Cardiac muscle cell (in vitro differentiated cells and primary cell): Measurements from ENCODE around the gene SORBS2. TPM values are rescaled to one million over a fixed set of nuclear protein-coding genes. Genes with fewer than 3 reads are reported as not detected.
A peak's percentile ranks its signal among the peaks of the same experiment; 100 is the strongest.

ENCODE experiments used
- DNase-seq, 2 donors: peaks; one replicate each; pipeline versions ENCODE4 v3.0.0 to v3.0.0-alpha.2; 2010 to 2017; ENCODE audit warnings: low read depth in 1 of 2, low spot score in 1 of 2
- H3K27ac ChIP-seq: fragments of 200-600 bp; sonication (generic); 2 replicates; pipeline ENCODE4 v1.5.1; 2016
- H3K27me3 ChIP-seq: fragments of 200-600 bp; sonication (generic); 2 replicates; pipeline ENCODE4 v1.6.0; 2016; ENCODE audit warnings: control low read depth
- H3K36me3 ChIP-seq: fragments of 200-600 bp; sonication (generic); 2 replicates; pipeline ENCODE4 v1.5.1; 2016; ENCODE audit warnings: control low read depth
- H3K4me1 ChIP-seq: fragments of 200-600 bp; sonication (generic); 2 replicates; pipeline ENCODE4 v1.8.1; 2017; ENCODE audit warnings: low read depth, mild to moderate bottlenecking, mixed run types
- H3K4me3 ChIP-seq: fragments of 200-600 bp; sonication (generic); 2 replicates; pipeline ENCODE4 v1.5.1; 2016; ENCODE audit warnings: mild to moderate bottlenecking
- H3K9me3 ChIP-seq: fragments of 200-600 bp; sonication (generic); 2 replicates; pipeline ENCODE4 v1.5.1; 2017; ENCODE audit warnings: low read depth, mild to moderate bottlenecking, control low read depth
- CTCF ChIP-seq: IDR thresholded peaks from 2 replicates; pipeline ENCODE4 v1.5.1; 2012; ENCODE audit warnings: low read depth, mild to moderate bottlenecking, low read length
- polyA plus RNA-seq: library from polyadenylated mRNA; unstranded; fragments of >200 nt; fragmentation: Nextera tagmentation; extraction: Ambion mirVana; gene quantifications from 2 replicates; pipeline ENCODE4 v1.2.1, GENCODE V29; 2016
- total RNA-seq: library from RNA; depleted of rRNA; stranded (reverse); fragments of >200 nt; gene quantifications from 2 replicates; pipeline ENCODE4 v1.2.3, GENCODE V29; 2016

SORBS2 gene
- total and polyA plus RNA-seq, 2 experiments from 2014 or later, result 453 to 470 TPM

GRCh38 chr4:185590982-185591381 is 221.0 kb downstream of the SORBS2 start:
- H3K9me3 ChIP-seq, result no peaks in the 10 kb centered on the region
- H3K27ac ChIP-seq, result no peak overlapping the region
- no peak for DNase-seq
- peaks cover 28% of the 10 kb centered on the region for H3K36me3 ChIP-seq
- no peaks in the 10 kb centered on the region for H3K4me1 ChIP-seq
- no peak for TF ChIP-seq CTCF
- no peaks in the 10 kb centered on the region for H3K27me3 ChIP-seq
- no peak overlapping the region for H3K4me3 ChIP-seq

- Histone ChIP-seq H3K4me3 (no peak overlapping the region), H3K27ac (no peak overlapping the region), H3K36me3 (peaks cover 25% of the 10 kb centered on the region), H3K27me3 (no peaks in the 10 kb centered on the region), H3K4me1 (no peaks in the 10 kb centered on the region), H3K9me3 (no peaks in the 10 kb centered on the region)
- no peak for TF ChIP-seq CTCF
- DNase-seq, result peak in 1 of 2 donors; percentile 77
Observed at GRCh38 chr4:185589067-185589836, 222.7 kb downstream of the SORBS2 start.

- no peaks in the 10 kb centered on the region for H3K9me3 ChIP-seq
- DNase-seq, result peak in 1 of 2 donors; percentile 61
- H3K27me3 ChIP-seq, result no peaks in the 10 kb centered on the region
- peak overlapping the region; percentile 25 for H3K27ac ChIP-seq
- no peak for TF ChIP-seq CTCF
- H3K36me3 ChIP-seq, result peaks cover 17% of the 10 kb centered on the region
- H3K4me1 ChIP-seq, result no peaks in the 10 kb centered on the region
- no peak overlapping the region for H3K4me3 ChIP-seq
Observed at GRCh38 chr4:185587427-185588161, 224.4 kb downstream of the SORBS2 start.

- Histone ChIP-seq H3K4me1 (no peaks in the 10 kb centered on the region), H3K27ac (peak overlapping the region; percentile 25), H3K9me3 (no peaks in the 10 kb centered on the region), H3K4me3 (no peak overlapping the region), H3K27me3 (no peaks in the 10 kb centered on the region), H3K36me3 (peaks cover 17% of the 10 kb centered on the region)
- DNase-seq, result no peak
- TF ChIP-seq CTCF, result no peak
Observed at GRCh38 chr4:185587030-185587426, 225.0 kb downstream of the SORBS2 start.

GRCh38 chr4:185585211-185585610 is 226.8 kb downstream of the SORBS2 start:
- no peak overlapping the region for H3K4me3 ChIP-seq
- no peaks in the 10 kb centered on the region for H3K4me1 ChIP-seq
- H3K27me3 ChIP-seq, result no peaks in the 10 kb centered on the region
- H3K36me3 ChIP-seq, result peaks cover 14% of the 10 kb centered on the region
- H3K27ac ChIP-seq, result no peak overlapping the region
- no peaks in the 10 kb centered on the region for H3K9me3 ChIP-seq
- DNase-seq, result no peak
- TF ChIP-seq CTCF, result no peak
